Activated naive CD4-positive, alpha-beta T cell treated with anti-CD3 and anti-CD28 coated beads, Interleukin-2, amount 50 U/mL, for 72 hours (primary cell): ENCODE results near the gene HCN2. TPM values are rescaled to one million over a fixed set of nuclear protein-coding genes. Genes with fewer than 3 reads are reported as not detected.

Experiments used
- ATAC-seq, 2 donors: fragments of 150-1000 bp; cut with Tn5 transposase; 2 replicates each; pipeline ENCODE4 v1.10.0; 2021; ENCODE audit warnings: mild to moderate bottlenecking in 2 of 2, moderate library complexity in 2 of 2
- DNase-seq, 2 donors: peaks; one replicate each; pipeline ENCODE4 v3.0.0; 2021 to 2022; ENCODE audit warnings: low spot score in 2 of 2
- H3K27ac Mint-ChIP-seq, 2 donors: one replicate each; pipeline ENCODE4 v1.8.0; 2022; ENCODE audit warnings: mild to moderate bottlenecking in 2 of 2, mixed read lengths in 2 of 2
- H3K36me3 Mint-ChIP-seq, 2 donors: one replicate each; pipeline ENCODE4 v1.8.0; 2022; ENCODE audit warnings: mixed read lengths in 2 of 2
- H3K9me3 Mint-ChIP-seq, 2 donors: one replicate each; pipeline ENCODE4 v1.8.0; 2022; ENCODE audit warnings: mixed read lengths in 2 of 2
- total RNA-seq, 2 donors: library from RNA; stranded (reverse); gene quantifications; one replicate each; pipeline ENCODE4 v1.2.3, GENCODE V29; 2022

The HCN2 gene
- total RNA-seq, 2 donors from 2014 or later: 0.41 to 0.58 TPM

- no peaks in the 10 kb centered on the region for H3K9me3 Mint-ChIP-seq
- peak; percentile 23 to 47 for ATAC-seq
- H3K27ac Mint-ChIP-seq: peak overlapping the region; percentile 98
- peak in 1 of 2 donors; percentile 73 for DNase-seq
- H3K36me3 Mint-ChIP-seq: peaks cover 18 to 19% of the 10 kb centered on the region in 2 donors
Observed at GRCh38 chr19:662207-662961, 72.7 kb downstream of the HCN2 start.

- DNase-seq (peak; percentile 88 to 90), ATAC-seq (peak; percentile 47 to 63)
- Mint-ChIP-seq H3K27ac (peak within 1 kb of the TSS; percentile 98), H3K9me3 (no peaks in the 10 kb centered on the region), H3K36me3 (peaks cover 18 to 19% of the 10 kb centered on the region in 2 donors)
Observed at GRCh38 chr19:662962-663681, 73.4 kb downstream of the HCN2 start, which contains the start of gene RNF126. RNF126 (minus strand) TSS chr19:663214; CDS start chr19:663121, 93 bp downstream.

GRCh38 chr19:663682-664117 lies 74.0 kb downstream of the HCN2 start:
- Mint-ChIP-seq H3K36me3 (peaks cover 18 to 19% of the 10 kb centered on the region in 2 donors), H3K27ac (peak overlapping the region; percentile 84 to 95), H3K9me3 (no peaks in the 10 kb centered on the region)
- ATAC-seq (no peak), DNase-seq (peak in 1 of 2 donors; percentile 31)

GRCh38 chr19:664913-665443 lies 75.3 kb downstream of the HCN2 start:
- H3K9me3 Mint-ChIP-seq: no peaks in the 10 kb centered on the region
- ATAC-seq: peak; percentile 6
- H3K27ac Mint-ChIP-seq: peak overlapping the region in 1 of 2 donors; percentile 62
- peak; percentile 80 to 89 for DNase-seq
- H3K36me3 Mint-ChIP-seq: peaks cover 16 to 19% of the 10 kb centered on the region in 2 donors

Other genes starting within 250 kb of the HCN2 start
- 10 to 100 TPM; 22.8 to 34.3 TPM for gene MIER2, start 245.1 kb upstream of the HCN2 start, total RNA-seq
- under 1 TPM in 1 of 2 donors, not detected in 1; 0.54 TPM for gene C2CD4C, start 180.7 kb upstream of the HCN2 start, total RNA-seq
- gene SHC2, start 128.8 kb upstream of the HCN2 start, total RNA-seq: not detected
- gene MADCAM1, start 93.4 kb upstream of the HCN2 start, total RNA-seq: under 1 TPM; 0.25 to 0.47 TPM
- 10 to 100 TPM in 1 of 2 donors, 1 to 10 TPM in 1; 5.9 to 10.2 TPM for gene TPGS1, start 82.4 kb upstream of the HCN2 start, total RNA-seq
- gene CDC34, start 58.1 kb upstream of the HCN2 start, total RNA-seq: 10 to 100 TPM; 46.3 to 59.6 TPM
- gene GZMM, start 45.8 kb upstream of the HCN2 start, total RNA-seq: 10 to 100 TPM; 14.1 to 52.7 TPM
- gene BSG, start 17.3 kb upstream of the HCN2 start, total RNA-seq: 100 to 1,000 TPM; 170 to 194 TPM
- 10 to 100 TPM; 47.0 to 57.7 TPM for gene POLRMT, start 43.7 kb downstream of the HCN2 start, total RNA-seq
- not detected for gene FGF22, start 50.0 kb downstream of the HCN2 start, total RNA-seq
- gene RNF126, start 73.3 kb downstream of the HCN2 start, total RNA-seq: 10 to 100 TPM; 69.6 to 98.7 TPM
- 10 to 100 TPM in 1 of 2 donors, 1 to 10 TPM in 1; 4.1 to 10.1 TPM for gene FSTL3, start 86.5 kb downstream of the HCN2 start, total RNA-seq
- not detected for gene PRSS57, start 105.6 kb downstream of the HCN2 start, total RNA-seq
- gene PALM, start 119.1 kb downstream of the HCN2 start, total RNA-seq: under 1 TPM in 1 of 2 donors, not detected in 1; 0.66 TPM
- under 1 TPM in 1 of 2 donors, not detected in 1; 0.50 TPM for gene MISP, start 161.2 kb downstream of the HCN2 start, total RNA-seq
- gene PTBP1, start 207.6 kb downstream of the HCN2 start, total RNA-seq: 100 to 1,000 TPM; 485 to 591 TPM
- gene PLPPR3, start 232.1 kb downstream of the HCN2 start, total RNA-seq: not detected
- not detected for gene AZU1, start 238.0 kb downstream of the HCN2 start, total RNA-seq